Uterus (tissue), 2 donors: ENCODE measurements around the gene FBXO34.

Experiments
- CTCF ChIP-seq, 4 experiments: fragments of 200-600 bp in 2 of 4; fragments of 450-650 bp in 2 of 4; sonication (generic) in 2 of 4; IDR thresholded peaks; one replicate each; pipeline ENCODE4 v1.5.1; 2016 to 2019; ENCODE audit warnings: antibody characterized with exemption in 4 of 4, mild to moderate bottlenecking in 2 of 4, moderate library complexity in 1 of 4
- POLR2A ChIP-seq, 2 donors: fragments of 450-650 bp; IDR thresholded peaks; one replicate each; pipeline ENCODE4 v1.6.1; 2016; ENCODE audit warnings: antibody characterized with exemption in 2 of 2, mild to moderate bottlenecking in 1 of 2, moderate library complexity in 1 of 2

GRCh38 chr14:55377236-55377635 is 106.0 kb downstream of the FBXO34 start:
- TF ChIP-seq CTCF (IDR thresholded peaks at IDR 0.05) = no peak
- no peak for TF ChIP-seq POLR2A (IDR thresholded peaks at IDR 0.05)
